IMR-90 (cell line): Measurements from ENCODE around the gene PRRC2B. TPM values are rescaled to one million over a fixed set of nuclear protein-coding genes. Genes with fewer than 3 reads are reported as not detected.
A peak's percentile ranks its signal among the peaks of the same experiment; 100 is the strongest.

Experiments
- ATAC-seq: fragments of 200-7000 bp; cut with Tn5 transposase; 2 replicates; pipeline ENCODE4 v1.9.1; 2020; ENCODE audit warnings: low read depth, mild to moderate bottlenecking, moderate library complexity
- BruUV-seq: library from RNA; stranded (reverse); fragments of 400-500 nt; replicated peaks from 2 replicates; lab custom pipeline; 2021; lab: Mats Ljungman, UMichigan
- CTCF ChIA-PET: fragments of 300-600 bp; formaldehyde crosslinking; extraction: SDS; loops from one replicate; lab custom pipeline; 2021; ENCODE audit warnings: antibody characterized with exemption; lab: Yijun Ruan, JAX
- POLR2A ChIA-PET: fragments of 300-600 bp; sonication (Branson Sonifier 250); formaldehyde crosslinking; loops from one replicate; lab custom pipeline; 2022; ENCODE audit warnings: antibody characterized with exemption; ENCODE audit not compliant: unreplicated experiment; lab: Charles Lee
- DNase-seq: peaks from one replicate; pipeline ENCODE4 v3.0.0; 2013
- H2AFZ ChIP-seq: replicated peaks from 2 replicates; pipeline ENCODE3; 2013; ENCODE audit warnings: low read length, mild to moderate bottlenecking; ENCODE audit not compliant: poor library complexity
- H2AK5ac ChIP-seq: 2 replicates; pipeline ENCODE4 v1.6.1; 2013; ENCODE audit warnings: low read depth, low read length, inconsistent platforms
- H2AK9ac ChIP-seq: replicated peaks from 2 replicates; pipeline ENCODE3; 2013; ENCODE audit warnings: mild to moderate bottlenecking, low read depth, low read length, moderate library complexity; ENCODE audit not compliant: poor library complexity
- H2BK120ac ChIP-seq: 2 replicates; pipeline ENCODE4 v1.6.1; 2013; ENCODE audit warnings: low read depth, low read length, inconsistent platforms
- H2BK15ac ChIP-seq: 3 replicates; pipeline ENCODE4 v1.6.1; 2013; ENCODE audit warnings: low read depth, low read length, inconsistent platforms
- H2BK20ac ChIP-seq: 2 replicates; pipeline ENCODE4 v1.6.1; 2013; ENCODE audit warnings: low read depth, mild to moderate bottlenecking, inconsistent platforms, low read length, moderate library complexity
- H2BK5ac ChIP-seq: 2 replicates; pipeline ENCODE4 v1.6.1; 2013; ENCODE audit warnings: mild to moderate bottlenecking, low read depth, low read length, inconsistent platforms; ENCODE audit not compliant: poor library complexity, severe bottlenecking
- H3K14ac ChIP-seq: replicated peaks from 2 replicates; pipeline ENCODE4 v1.6.1; 2013; ENCODE audit warnings: low read depth, low read length, inconsistent platforms
- H3K18ac ChIP-seq: 2 replicates; pipeline ENCODE4 v1.6.1; 2013; ENCODE audit warnings: low read depth, low read length, control low read depth
- H3K23ac ChIP-seq: 2 replicates; pipeline ENCODE4 v1.6.1; 2013; ENCODE audit warnings: low read depth, low read length, inconsistent platforms
- H3K27ac ChIP-seq: 2 replicates; pipeline ENCODE4 v1.5.1; 2013; ENCODE audit warnings: mild to moderate bottlenecking, control low read depth, low read length; ENCODE audit not compliant: insufficient read depth
- H3K27me3 ChIP-seq: 2 replicates; pipeline ENCODE4 v1.6.1; 2013; ENCODE audit warnings: low read length; ENCODE audit not compliant: control insufficient read depth, insufficient read depth
- H3K36me3 ChIP-seq: 2 replicates; pipeline ENCODE4 v1.6.1; 2013; ENCODE audit warnings: low read length, mixed read lengths; ENCODE audit not compliant: control insufficient read depth, insufficient read depth
- H3K4ac ChIP-seq: 2 replicates; pipeline ENCODE4 v1.6.1; 2013; ENCODE audit warnings: low read depth, low read length, inconsistent platforms
- H3K4me1 ChIP-seq: 2 replicates; pipeline ENCODE4 v1.6.1; 2013; ENCODE audit warnings: low read length, mixed read lengths; ENCODE audit not compliant: control insufficient read depth, insufficient read depth
- H3K4me2 ChIP-seq: 2 replicates; pipeline ENCODE4 v1.6.1; 2013; ENCODE audit warnings: low read depth, mild to moderate bottlenecking, control low read depth, low read length, moderate library complexity
- H3K4me3 ChIP-seq: 2 replicates; pipeline ENCODE4 v1.5.1; 2013; ENCODE audit warnings: low read depth, mild to moderate bottlenecking, control low read depth, low read length, moderate library complexity; ENCODE audit not compliant: insufficient read depth
- H3K56ac ChIP-seq: 2 replicates; pipeline ENCODE4 v1.6.1; 2013; ENCODE audit warnings: low read length, inconsistent platforms; ENCODE audit not compliant: insufficient read depth; ENCODE audit errors: extremely low read depth
- H3K79me1 ChIP-seq, 2 experiments: 2 replicates each; pipeline ENCODE4 v1.6.1; 2013; ENCODE audit warnings: low read length in 2 of 2, inconsistent platforms in 1 of 2, low read depth in 1 of 2
- H3K9ac ChIP-seq: 2 replicates; pipeline ENCODE4 v1.6.1; 2013; ENCODE audit warnings: low read depth, low read length, control low read depth
- H3K9me1 ChIP-seq: 2 replicates; pipeline ENCODE4 v1.6.1; 2013; ENCODE audit warnings: low read length, inconsistent platforms; ENCODE audit not compliant: insufficient read depth
- H3K9me3 ChIP-seq: 2 replicates; pipeline ENCODE4 v1.6.1; 2013; ENCODE audit warnings: low read length; ENCODE audit not compliant: control insufficient read depth, insufficient read depth
- H4K20me1 ChIP-seq: 2 replicates; pipeline ENCODE4 v1.6.1; 2013; ENCODE audit warnings: low read length, inconsistent platforms; ENCODE audit not compliant: insufficient read depth
- H4K5ac ChIP-seq: 2 replicates; pipeline ENCODE4 v1.6.1; 2013; ENCODE audit warnings: mild to moderate bottlenecking, low read depth, low read length, control low read depth
- H4K8ac ChIP-seq, 2 experiments: 2 replicates each; pipeline ENCODE4 v1.6.1; 2013; ENCODE audit warnings: low read depth in 2 of 2, low read length in 2 of 2, control low read depth in 1 of 2, inconsistent platforms in 1 of 2
- H4K91ac ChIP-seq: 2 replicates; pipeline ENCODE4 v1.6.1; 2013; ENCODE audit warnings: low read depth, low read length, inconsistent platforms; ENCODE audit not compliant: insufficient read depth
- CEBPB ChIP-seq: IDR thresholded peaks from 2 replicates; pipeline ENCODE4 v1.6.1; 2012; ENCODE audit warnings: low read depth, low read length, improper control_type of control experiment
- MAFK ChIP-seq: IDR thresholded peaks from 2 replicates; pipeline ENCODE4 v1.6.1; 2012; ENCODE audit warnings: low read depth, low read length, improper control_type of control experiment
- NFE2L2 ChIP-seq: fragments of 150-350 bp; IDR thresholded peaks from 2 replicates; pipeline ENCODE4 v1.6.1; 2016; ENCODE audit warnings: low read depth, mild to moderate bottlenecking, low read length
- RCOR1 ChIP-seq: IDR thresholded peaks from 2 replicates; pipeline ENCODE4 v1.6.1; 2012; ENCODE audit warnings: mild to moderate bottlenecking, low read length, improper control_type of control experiment; ENCODE audit not compliant: insufficient replicate concordance
- RFX5 ChIP-seq: IDR thresholded peaks from 2 replicates; pipeline ENCODE4 v1.8.0; 2012; ENCODE audit warnings: low read depth, mild to moderate bottlenecking, low read length, moderate library complexity
- SMC3 ChIP-seq: fragments of 150-350 bp; IDR thresholded peaks from 2 replicates; pipeline ENCODE4 v1.6.1; 2016; ENCODE audit warnings: low read depth, mild to moderate bottlenecking, antibody characterized with exemption, low read length, moderate library complexity
- USF2 ChIP-seq: fragments of 150-350 bp; IDR thresholded peaks from 2 replicates; pipeline ENCODE4 v1.6.1; 2017; ENCODE audit warnings: mild to moderate bottlenecking, antibody characterized with exemption, low read length, low read depth
- WGBS, 2 experiments: methylation state at CpG; one replicate each; pipeline versions ENCODE4 v1.1.5 to v1.1.7; 2013; ENCODE audit warnings: missing lambda C conversion rate in 2 of 2; ENCODE audit not compliant: insufficient read length in 1 of 2; ENCODE audit errors: extremely low coverage in 2 of 2; 5-methylcytosine and 5-hydroxymethylcytosine counted together
- dilution Hi-C: fragments of 300-500 bp; cut with HindIII; formaldehyde crosslinking; loops from one replicate; pipeline ENCODE4 v1.14.3; 2018; ENCODE audit warnings: low sequenced_read_pairs; ENCODE audit not compliant: unreplicated experiment
- in situ Hi-C: fragments of 300-500 bp; cut with MboI; formaldehyde crosslinking; loops from 3 replicates; pipeline ENCODE4 v1.14.3; 2019; ENCODE audit warnings: low sequenced_read_pairs, inconsistent platforms, mixed read lengths
- intact Hi-C: fragments of 100-400 bp; cut with micrococcal nuclease; formaldehyde crosslinking; loops from 2 replicates; pipeline ENCODE4 v1.10.0; 2022
- polyA plus RNA-seq, 3 experiments: library from polyadenylated mRNA; depleted of rRNA; stranded (reverse); fragments of >200 nt; gene quantifications; 2 replicates each; pipeline ENCODE4 v1.2.3, GENCODE V29; 2012; ENCODE audit warnings: low replicate concordance in 1 of 3
- total RNA-seq: library from RNA; depleted of rRNA; stranded (reverse); fragments of >200 nt; gene quantifications from 2 replicates; pipeline ENCODE4 v1.2.3, GENCODE V29; 2012
- TF ChIP-seq, protein P1 (sequence below): fragments of 150-350 bp; IDR thresholded peaks from 2 replicates; pipeline ENCODE4 v1.6.1; 2016; ENCODE audit warnings: low read depth, mild to moderate bottlenecking, low read length, moderate library complexity, borderline replicate concordance
- TF ChIP-seq, protein P2 (sequence below): conservative IDR thresholded peaks from 2 replicates; pipeline ENCODE4 v1.5.1; 2012; ENCODE audit warnings: mild to moderate bottlenecking, low read depth, low read length, improper control_type of control experiment

PRRC2B gene
- total and polyA plus RNA-seq, 2 of the 4 experiments (the other 2 are of a cell fraction), result 19.4 to 39.1 TPM

DNA sequence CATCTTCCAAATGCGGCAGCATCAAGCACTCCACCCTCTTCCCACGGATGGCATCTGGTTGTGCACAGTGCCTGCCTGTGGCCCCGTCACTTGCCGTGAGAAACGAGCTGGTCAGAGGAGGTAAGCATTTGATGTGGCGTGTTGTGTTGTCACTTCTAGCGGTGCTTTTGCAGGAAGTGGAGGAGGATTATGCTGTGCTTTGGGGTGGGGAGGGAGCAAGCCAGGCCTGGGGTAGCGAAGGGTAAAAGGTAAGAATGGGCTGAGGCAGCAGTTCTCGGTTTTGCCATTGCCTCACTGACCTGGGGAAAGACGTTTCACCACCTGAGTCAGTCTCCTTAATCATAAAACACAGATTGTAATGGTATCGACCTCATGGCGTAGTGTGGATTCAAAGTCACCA lies 106.5 kb downstream of the PRRC2B start:
- no peak overlapping the region for H3K9ac ChIP-seq
- H4K20me1 ChIP-seq, result peaks cover 27% of the 10 kb centered on the region
- no peak overlapping the region for H2BK20ac ChIP-seq
- H2BK15ac ChIP-seq, result no peak overlapping the region
- TF ChIP-seq MAFK, result 0 out of 2 replicates have a peak, but pooled peaks have one; percentile 16
- TF ChIP-seq, protein P1, sequence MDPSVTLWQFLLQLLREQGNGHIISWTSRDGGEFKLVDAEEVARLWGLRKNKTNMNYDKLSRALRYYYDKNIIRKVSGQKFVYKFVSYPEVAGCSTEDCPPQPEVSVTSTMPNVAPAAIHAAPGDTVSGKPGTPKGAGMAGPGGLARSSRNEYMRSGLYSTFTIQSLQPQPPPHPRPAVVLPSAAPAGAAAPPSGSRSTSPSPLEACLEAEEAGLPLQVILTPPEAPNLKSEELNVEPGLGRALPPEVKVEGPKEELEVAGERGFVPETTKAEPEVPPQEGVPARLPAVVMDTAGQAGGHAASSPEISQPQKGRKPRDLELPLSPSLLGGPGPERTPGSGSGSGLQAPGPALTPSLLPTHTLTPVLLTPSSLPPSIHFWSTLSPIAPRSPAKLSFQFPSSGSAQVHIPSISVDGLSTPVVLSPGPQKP, result no peak
- no peak for TF ChIP-seq USF2
- TF ChIP-seq, protein P2, sequence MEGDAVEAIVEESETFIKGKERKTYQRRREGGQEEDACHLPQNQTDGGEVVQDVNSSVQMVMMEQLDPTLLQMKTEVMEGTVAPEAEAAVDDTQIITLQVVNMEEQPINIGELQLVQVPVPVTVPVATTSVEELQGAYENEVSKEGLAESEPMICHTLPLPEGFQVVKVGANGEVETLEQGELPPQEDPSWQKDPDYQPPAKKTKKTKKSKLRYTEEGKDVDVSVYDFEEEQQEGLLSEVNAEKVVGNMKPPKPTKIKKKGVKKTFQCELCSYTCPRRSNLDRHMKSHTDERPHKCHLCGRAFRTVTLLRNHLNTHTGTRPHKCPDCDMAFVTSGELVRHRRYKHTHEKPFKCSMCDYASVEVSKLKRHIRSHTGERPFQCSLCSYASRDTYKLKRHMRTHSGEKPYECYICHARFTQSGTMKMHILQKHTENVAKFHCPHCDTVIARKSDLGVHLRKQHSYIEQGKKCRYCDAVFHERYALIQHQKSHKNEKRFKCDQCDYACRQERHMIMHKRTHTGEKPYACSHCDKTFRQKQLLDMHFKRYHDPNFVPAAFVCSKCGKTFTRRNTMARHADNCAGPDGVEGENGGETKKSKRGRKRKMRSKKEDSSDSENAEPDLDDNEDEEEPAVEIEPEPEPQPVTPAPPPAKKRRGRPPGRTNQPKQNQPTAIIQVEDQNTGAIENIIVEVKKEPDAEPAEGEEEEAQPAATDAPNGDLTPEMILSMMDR, result no peak
- no peak for TF ChIP-seq SMC3
- TF ChIP-seq CEBPB, result no peak
- TF ChIP-seq RFX5, result no peak
- TF ChIP-seq NFE2L2, result no peak
- TF ChIP-seq RCOR1, result no peak
- no peak overlapping the region for H2BK120ac ChIP-seq
- H2AK9ac ChIP-seq, result no peak overlapping the region
- intact Hi-C loops (loop anchor here (5.0 kb wide), 1 partner anchor 247 kb away; no protein-coding TSS in a partner anchor), dilution Hi-C loops (no loop called here), in situ Hi-C loops (loop anchor here (10.0 kb wide), 1 partner anchor 244 kb away; the partner anchor contains the start of gene RAPGEF1)
- H3K9me3 ChIP-seq, result no peaks in the 10 kb centered on the region
- H2AFZ ChIP-seq, result peak overlapping the region; percentile 33
- no peak overlapping the region for H3K4me3 ChIP-seq
- H4K5ac ChIP-seq, result no peak overlapping the region
- peaks cover 7% of the 10 kb centered on the region; the same call in 1 of the 2 replicates for H3K4me1 ChIP-seq
- no peak overlapping the region for H2BK5ac ChIP-seq
- ChIA-PET POLR2A (no interaction called here), CTCF (no interaction called here)
- no peak overlapping the region for H3K23ac ChIP-seq
- H3K14ac ChIP-seq, result no peak overlapping the region
- no peak for DNase-seq
- H3K9me1 ChIP-seq, result peaks cover 7% of the 10 kb centered on the region; the same call in 1 of the 2 replicates
- WGBS, 2 experiments, result 85% methylated on average over 2 of the region's 12 CpGs; no CpG with 5 or more reads in 1 of the 2 experiments
- no peak overlapping the region for H3K4ac ChIP-seq
- H4K8ac ChIP-seq, result no peak overlapping the region
- no peak overlapping the region for H3K4me2 ChIP-seq
- BruUV-seq, result no TSS peak
- no peak overlapping the region for H3K18ac ChIP-seq
- H4K91ac ChIP-seq, result no peak overlapping the region
- H3K27ac ChIP-seq, result no peak overlapping the region
- no peak overlapping the region for H2AK5ac ChIP-seq
- H3K56ac ChIP-seq, result no peak overlapping the region
- peaks cover 45% of the 10 kb centered on the region for H3K36me3 ChIP-seq
- no peak for ATAC-seq
- peaks cover 12 to 46% of the 10 kb centered on the region in 2 experiments for H3K79me1 ChIP-seq
- H3K27me3 ChIP-seq, result no peaks in the 10 kb centered on the region
